SW 1271 (cell line): ENCODE data around the gene STX10.

Experiments
- DNase-seq, 2 experiments: peaks; one replicate each; lab custom pipeline; 2025; lab: John Stamatoyannopoulos, UW

Gene STX10

DNA sequence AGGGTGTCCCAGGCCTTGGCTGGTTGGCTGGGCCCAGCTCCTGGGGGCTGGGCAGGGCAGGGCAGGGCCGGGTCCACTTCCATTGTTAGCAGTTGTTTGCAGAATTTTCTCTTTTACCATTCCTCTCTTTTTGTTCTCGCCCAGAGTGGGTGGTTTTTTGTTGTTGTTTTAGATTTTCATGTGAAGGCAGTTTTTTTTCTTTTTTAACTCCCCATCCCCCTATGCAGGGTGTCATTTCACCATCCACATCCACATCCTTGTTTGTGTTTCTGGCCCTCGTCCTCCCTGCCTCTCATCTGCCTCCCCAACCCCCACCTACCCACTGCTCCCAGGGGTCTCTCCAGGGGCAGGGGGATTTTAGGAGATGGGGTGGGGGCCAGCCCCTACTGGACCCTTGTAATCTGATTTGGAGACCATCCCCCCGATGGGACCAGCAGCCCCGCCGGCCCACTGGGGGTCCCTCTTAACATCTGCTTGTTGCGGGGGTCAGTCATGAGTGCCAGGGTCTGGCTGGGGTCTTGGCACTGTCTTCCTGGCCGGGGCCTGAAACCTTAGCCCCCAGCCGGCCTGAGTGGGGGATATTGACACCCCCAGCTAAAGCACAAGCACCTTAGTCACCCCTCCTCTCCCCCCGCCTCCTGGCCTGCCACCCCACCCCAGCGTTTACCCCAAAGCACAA is 10.4 kb downstream of the STX10 start:
- DNase-seq = no peak

DNA sequence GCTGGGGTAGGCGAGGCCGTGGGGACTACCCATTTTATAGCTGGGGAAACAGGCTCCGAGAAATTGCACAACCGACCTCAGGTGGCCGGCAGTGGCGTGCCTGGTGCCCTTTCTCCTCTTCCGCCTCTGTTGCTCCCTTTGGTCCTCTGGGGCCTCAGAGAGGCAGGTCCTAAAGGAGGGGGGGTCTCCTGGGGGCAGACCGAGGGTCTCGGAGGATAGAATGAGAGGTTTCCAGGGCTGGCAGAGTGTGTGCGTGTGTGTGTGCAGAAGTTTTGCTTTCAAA is 11.3 kb downstream of the STX10 start:
- no peak for DNase-seq

DNA sequence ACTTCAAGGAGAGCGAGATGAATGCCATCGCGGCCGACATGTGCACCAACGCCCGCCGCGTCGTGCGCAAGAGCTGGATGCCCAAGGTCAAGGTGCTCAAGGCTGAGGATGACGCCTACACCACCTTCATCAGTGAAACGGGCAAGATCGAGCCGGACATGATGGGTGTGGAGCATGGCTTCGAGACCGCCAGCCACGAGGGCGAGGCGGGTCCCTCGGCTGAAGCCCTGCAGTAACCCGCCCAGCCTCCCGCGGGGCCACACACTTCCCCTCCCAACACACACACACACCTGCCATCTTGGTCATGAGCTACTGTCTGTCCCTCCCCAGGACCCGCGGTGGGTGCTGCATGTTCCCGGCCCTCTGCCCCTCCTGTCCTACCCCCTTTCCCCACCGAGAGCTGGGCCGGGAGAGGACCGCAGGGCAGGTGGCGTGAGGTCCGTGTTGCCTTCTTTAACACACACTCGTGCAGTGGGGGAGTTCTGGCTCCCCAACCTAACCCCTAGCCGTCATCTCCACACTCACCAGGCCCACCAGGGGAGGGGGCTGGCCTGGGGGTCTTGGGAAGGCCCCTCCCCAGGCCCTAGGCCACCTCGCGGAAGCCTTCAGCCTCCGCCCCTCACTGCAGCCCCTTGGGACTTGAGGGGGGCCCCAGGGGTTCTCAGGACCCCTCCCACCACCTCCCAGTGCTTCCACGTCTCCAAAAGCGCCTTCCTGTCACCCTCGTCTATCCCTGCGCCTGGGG is 11.8 kb downstream of the STX10 start:
- no peak for DNase-seq

DNA sequence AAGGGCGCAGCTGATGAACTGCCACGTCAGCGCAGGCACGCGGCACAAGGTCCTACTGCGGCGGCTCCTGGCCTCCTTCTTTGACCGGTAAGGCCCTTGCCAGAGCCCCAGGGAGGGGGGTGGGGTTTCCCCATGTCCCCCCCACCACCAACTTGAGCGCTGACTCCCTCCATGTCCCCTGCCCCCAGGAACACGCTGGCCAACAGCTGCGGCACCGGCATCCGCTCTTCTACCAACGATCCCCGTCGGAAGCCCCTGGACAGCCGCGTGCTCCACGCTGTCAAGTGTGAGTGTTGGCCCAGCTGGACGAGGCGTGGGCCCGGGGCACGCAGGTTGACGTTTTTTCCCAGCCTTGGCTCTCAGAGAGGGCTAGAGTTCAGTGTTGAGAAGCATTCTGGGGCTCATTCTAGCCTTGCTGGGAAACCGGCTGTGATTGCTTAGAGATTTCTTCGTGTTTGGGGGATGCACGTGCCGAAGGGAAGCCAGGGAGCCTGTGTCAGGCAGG is 12.8 kb downstream of the STX10 start:
- DNase-seq = no peak

DNA sequence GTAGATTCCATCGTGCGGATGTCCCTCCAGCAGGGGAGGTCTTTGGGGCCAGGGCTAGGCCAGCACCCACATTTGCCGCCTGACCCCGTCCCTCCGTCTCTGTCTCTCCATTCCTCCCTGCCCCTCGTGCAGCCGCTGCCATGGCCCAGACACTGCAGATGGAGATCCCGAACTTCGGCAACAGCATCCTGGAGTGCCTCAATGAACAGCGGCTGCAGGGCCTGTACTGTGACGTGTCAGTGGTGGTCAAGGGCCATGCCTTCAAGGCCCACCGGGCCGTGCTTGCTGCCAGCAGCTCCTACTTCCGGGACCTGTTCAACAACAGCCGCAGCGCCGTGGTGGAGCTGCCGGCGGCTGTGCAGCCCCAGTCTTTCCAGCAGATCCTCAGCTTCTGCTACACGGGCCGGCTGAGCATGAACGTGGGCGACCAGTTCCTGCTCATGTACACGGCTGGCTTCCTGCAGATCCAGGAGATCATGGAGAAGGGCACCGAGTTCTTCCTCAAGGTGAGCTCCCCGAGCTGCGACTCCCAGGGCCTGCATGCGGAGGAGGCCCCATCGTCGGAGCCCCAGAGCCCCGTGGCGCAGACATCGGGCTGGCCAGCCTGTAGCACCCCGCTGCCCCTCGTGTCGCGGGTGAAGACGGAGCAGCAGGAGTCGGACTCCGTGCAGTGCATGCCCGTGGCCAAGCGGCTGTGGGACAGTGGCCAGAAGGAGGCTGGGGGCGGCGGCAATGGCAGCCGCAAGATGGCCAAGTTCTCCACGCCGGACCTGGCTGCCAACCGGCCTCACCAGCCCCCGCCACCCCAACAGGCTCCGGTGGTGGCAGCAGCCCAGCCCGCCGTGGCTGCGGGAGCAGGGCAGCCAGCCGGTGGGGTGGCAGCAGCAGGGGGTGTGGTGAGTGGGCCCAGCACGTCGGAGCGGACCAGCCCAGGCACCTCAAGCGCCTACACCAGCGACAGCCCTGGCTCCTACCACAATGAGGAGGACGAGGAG is 14.8 kb downstream of the STX10 start:
- DNase-seq = no peak

DNA sequence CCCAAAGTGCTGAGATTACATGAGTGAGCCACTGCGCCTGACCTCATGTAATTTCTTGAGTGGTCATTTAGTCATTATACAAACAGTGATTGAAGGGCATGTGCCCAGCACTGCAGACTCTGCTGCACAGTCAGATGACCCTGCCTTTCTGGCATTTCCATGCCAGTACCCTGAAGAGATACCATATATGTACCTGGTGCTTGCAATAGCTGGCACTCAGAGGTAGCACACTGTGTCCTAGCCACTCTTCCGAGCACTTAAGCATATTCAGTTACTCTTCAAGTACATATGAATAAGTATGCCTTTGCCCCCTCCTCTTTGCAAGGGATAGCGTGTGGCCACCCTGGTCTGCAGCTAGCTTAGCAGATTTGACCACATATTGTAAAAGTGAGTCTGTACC is 15.5 kb downstream of the STX10 start:
- no peak for DNase-seq

DNA sequence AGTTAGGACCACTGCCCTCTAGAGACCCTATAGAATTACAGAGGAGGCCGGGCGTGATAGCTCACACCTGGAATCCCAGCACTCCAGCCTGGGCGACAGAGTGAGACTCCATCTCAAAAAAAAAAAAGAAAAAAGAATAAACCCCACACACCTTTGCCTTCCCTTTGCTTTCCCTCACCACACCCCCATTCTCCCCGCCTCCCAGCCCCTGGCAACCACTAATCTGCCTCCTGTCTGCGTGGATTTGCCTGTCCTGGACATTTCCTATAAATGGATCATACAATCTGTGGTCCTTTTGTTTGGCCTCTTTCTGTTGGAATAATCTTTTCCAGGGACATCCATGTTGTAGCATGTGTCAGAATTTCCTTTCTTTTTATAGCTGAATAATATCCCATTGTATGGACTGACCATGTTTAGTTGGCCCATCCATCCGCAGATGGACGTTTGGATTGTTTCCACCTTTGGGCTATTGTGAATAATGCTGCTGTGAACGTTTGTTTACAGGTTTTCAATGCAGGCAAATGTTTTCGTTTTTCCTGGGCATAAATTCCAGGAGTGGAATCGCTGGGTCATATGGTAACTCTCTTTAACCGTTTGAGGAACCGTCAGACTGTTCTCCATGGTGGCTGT is 16.8 kb downstream of the STX10 start:
- no peak for DNase-seq

DNA sequence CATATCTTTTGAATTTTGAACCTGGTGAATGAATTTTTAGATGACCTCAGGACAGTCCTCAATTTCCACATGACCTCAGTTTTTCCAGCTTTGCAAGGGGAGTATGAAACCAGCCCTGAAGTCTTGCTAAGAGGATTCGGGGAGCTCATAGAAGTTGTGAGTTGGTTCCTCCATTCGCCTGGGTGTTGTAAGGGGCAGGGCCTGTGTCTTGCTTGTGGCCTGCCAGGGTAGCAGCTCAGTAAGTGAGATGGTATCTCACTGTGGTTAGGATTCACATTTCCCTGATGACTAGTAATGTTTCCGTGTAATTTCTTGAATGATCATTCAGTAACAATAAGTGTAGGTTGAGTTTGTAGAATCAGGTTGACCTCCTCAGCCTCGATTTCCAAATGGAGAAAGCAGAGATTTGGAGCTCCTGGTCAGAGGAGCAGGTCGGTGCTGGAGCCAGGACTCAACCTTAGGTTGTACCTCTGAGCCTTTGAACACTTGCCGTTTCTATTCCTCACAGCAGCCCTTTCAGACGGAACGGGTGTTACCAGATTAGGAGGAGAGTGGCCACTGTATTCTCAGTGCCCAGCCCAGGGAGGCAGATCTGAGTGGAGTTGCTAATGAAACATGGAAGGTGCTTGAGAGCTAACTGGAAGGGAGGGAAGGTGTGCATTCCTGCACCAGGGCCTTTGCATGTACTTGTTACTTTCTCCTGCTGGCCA is 17.5 kb downstream of the STX10 start:
- no peak for DNase-seq

DNA sequence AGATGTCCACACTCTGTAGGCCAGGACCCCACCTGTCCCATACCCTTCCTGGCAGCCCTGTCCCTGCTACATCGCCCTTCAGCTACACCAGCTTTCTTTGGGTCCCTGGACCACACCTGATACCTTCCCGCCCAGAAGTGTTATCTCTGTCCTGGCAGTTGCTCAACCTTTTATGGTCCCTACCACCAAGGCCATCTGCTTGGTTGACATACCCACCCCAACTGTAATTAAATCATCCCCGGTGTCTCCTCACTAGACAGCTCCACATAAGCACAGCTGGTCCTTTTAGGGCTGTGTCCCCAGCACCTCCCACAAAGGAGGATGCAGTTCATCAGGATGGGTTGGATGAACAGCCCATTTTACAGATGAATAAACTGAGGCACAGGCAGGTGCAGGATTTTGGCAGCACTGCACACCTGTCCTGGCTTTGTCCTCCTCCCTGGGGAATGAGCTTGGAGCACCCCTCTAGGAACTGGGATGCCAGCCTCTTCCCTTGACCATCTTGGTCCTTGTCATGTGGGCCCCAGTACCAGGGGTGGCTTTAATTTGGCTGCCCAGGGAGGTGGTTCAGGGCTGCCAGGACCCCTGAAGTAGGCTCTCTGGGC is 19.2 kb downstream of the STX10 start:
- no peak for DNase-seq

DNA sequence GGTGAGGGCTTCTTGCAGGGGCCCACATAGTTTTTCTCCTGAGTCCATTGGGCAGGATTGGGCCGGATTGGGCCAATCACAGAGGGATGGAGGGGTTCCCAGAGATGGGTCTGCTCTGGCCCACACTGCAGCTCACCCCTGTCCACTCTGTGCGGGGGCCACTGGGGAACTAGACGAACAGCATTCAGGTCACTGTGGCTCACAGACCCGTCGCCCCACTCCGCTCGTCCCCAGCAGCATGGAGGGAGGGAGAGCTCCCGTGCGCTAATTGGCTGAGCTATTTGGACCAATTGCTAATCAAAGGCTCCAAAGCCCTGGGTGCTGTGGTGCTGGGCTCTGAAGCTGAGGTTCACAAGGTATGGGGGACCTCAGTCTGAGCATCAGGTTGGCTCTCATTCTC is 20.8 kb downstream of the STX10 start:
- DNase-seq = no peak

DNA sequence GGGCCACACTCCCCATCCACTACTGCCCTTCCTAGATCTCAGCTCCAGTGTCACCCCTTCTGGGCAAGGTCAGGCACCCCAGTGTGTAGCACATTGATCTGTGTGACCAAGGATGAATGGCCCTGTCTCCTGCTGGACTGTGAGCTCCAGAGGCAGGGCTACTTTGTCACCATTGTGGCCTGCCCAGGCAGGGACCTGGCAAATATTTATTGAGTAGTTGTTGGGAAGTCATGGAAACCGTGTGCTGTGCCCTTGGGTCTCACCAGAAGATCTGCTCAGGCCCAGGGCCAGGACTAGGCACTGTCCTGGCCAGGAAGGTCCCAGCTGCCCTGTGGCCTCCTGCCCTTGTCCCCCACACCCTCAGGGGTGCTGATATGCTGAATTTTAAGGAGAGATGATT is 21.6 kb downstream of the STX10 start:
- DNase-seq = no peak

DNA sequence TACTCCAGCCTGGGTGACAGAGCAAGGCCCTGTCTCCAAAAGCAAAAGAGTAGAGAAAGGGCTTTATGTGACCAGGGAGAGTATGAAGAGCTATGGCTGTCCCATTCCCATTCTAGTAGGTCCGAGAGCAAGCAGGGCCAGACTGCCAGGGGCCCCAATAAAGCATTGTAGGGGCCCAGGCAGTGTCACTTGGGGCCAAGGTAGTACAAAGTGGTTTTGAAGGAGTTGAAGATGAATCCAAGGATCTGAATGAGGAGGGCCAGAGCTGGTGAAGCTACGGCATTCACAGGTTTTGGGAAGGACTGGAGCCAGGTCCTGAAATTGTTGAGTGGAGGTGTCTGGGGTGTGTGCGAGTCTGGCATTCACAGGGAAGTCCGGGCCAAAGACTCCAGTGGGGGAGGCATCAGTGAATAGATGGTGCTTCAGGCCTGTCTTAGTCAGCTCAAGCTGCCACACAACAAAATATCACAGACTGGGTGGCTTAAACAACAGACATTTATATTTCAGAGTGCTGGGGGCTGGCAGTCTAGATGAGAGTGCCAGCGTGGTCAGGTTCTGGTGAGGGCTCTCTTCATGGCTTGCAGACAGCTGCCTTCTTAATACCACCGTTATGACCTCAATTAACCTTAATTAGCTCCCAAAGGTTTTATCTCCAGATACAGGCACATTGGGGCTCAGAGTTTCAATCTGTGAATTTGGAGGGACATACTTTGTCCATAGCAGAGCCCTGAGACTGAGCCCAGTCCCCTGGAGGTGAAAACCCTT is 22.2 kb downstream of the STX10 start:
- DNase-seq = no peak

DNA sequence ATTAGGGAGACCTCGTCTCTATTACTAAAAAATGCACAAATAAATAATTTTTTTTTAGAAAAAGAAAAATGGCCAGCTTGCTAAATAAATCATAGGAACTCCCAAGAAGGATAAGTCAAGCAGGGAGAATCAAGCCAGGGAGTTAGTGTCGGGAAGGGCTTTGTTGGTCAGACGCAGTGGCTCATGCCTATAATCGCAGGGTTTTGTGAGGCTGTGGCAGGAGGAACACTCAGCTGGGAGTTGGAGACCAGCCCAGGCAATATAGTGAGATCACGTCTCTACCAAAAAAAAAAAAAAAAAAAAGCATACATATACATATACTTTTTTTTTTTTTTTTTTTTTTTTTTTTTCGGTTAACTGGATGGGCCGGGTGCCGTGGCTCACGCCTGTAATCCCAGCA is 23.1 kb downstream of the STX10 start:
- no peak for DNase-seq

DNA sequence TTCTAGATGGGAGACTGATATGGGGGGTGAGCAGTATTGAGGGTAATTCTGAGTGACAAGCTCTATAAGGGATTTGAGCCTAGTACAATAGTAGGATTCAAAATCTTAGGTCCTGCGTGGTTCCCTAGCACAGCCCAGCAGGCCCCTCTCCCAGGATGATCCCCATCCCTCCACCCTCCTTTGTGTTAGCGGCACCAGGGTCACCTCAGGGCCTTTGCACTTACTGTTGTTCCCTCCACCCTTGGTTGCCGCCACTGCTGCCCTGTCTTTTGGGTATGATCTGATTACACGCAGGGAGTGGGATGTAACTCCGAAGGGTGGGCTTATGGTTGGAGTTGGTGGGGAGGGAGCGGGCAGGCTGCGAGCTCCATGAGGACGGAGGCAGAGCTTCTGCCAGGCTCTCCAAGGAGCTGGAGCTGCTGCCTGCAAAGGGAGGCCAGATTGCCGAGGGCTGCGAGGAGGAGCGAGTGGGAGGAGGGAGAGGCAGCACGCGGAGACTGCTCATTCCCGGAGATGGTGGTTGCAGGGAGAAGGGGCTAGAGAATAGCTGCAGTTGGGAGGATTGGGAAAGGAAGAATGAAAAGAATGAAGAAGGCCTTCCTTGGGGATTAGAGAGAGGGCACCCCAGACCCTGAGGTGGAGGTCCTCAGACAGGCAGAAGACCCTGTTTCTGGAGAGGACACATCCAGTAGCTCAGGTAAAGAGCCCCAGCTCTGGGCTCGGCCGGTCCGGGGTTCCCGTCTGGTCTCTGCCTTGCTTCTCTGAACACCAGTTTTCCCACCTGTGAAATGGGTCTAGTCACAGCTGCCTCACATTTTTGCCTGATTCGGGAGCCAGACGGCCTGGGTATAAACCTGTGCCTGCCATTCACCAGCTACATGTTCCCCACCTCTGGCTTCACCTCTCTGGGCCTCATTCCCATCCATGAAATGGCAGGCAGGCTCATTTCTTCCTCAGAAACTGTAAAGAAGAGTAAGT is 26.9 kb downstream of the STX10 start:
- DNase-seq = no peak

DNA sequence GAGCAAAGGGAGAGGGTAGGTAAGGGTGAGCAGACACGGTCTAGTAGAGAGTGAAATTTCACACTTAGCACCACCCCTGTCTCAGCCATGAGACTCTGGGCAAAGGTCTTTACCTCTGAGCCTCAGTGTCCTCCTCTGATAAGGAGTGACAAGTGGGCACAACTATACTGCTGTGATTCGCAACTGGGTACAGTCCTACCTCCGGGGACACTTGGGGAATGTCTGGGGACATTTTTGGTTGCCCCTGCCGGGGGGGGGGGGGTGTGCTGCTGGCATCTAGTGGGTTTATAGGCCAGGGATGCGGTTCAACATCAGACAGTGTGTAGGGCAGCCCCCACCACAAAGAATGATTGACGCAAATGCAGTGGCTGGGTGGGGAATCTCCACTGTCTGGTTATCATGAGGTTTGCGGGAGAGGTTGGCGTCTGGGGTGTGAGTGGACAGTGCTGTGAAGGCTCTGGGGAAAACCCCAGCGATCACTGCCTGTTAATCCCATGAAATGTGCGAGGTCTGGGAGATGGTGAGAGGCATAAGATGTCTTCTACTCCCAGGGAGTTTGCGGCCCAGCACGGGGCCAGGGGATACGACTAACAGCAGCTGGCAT is 27.8 kb downstream of the STX10 start:
- no peak for DNase-seq

DNA sequence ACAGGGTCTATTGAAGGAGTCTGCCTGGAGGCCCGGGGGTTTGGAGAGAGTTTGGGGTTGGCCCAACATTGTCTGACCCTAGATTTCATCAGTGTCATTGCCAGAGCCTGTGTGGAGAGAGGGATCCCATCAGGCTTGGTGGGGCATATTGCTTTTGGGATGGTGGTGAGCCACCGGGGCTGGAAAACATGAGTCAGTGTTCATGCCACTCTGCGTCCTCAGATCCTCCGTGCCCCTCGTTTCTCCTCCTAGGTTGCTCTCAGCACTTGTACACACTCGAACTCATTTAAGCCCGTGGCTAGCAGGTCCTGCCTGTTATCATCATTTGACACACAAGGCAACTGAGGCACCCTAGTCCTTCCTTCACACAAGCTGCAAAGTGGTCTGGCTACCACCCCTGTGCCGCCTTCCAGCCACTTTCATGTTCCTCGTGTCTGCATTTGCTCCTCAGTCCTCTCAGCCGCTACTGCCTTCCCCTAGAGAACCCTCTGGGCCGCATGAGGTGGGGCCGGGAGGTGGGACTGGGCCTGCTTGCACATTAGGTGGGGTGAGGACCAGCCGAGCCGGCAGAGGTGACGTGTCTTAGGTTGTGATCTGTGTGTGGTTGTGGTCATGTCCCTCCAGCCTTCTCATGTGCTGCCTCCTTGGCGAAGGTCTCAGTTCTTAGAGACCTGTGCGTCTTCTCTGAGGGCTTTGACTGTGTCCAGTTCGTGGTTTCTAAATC is 28.5 kb downstream of the STX10 start:
- DNase-seq = no peak

DNA sequence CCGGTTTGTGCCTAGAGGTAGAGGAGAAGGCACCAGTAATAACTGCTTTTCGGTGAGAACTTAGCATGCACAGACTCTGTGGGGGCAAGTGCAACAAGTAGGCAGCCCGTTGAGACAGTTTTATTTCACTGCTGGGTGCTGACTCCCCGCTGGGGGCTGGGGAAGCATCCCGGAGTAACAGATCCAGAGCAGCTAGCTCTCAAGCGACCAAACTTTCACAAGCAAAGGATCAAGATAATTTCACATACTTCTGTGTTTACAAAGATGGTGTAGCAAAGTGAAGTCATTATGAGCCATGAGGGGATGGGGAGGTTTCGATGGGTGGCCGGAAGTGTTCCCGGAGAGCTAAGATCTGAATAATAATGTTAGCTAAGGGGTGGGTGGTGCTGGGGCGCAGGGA is 29.4 kb downstream of the STX10 start:
- DNase-seq = no peak

DNA sequence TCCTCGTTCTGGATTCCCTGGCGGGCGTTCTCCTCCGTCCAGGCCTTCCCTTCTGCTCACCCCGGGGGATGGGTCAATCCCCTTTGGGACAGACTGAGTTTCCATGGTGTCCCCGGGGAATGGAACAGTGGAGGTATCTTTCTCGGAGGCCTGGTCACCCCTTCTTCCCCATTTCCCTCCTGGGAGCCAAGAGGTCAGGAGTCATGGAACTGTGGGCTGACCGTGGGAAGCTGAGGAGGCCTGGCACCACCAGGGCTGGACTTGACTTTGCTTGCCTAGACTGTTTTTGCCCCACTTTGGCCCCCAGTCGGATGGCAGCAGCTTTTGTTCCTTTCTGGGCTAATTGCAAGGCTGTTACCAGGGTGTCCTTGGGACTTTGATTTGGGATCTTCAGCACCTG is 30.1 kb downstream of the STX10 start:
- no peak for DNase-seq
